ENCODE measurements around the gene ADARB2. TPM values are rescaled to one million over a fixed set of nuclear protein-coding genes. Genes with fewer than 3 reads are reported as not detected.
A peak's percentile ranks its signal among the peaks of the same experiment; 100 is the strongest.

The ADARB2 gene
- polyA plus RNA-seq, 1 of the 3 experiments (the other 2 are of a cell fraction): not detected

DNA sequence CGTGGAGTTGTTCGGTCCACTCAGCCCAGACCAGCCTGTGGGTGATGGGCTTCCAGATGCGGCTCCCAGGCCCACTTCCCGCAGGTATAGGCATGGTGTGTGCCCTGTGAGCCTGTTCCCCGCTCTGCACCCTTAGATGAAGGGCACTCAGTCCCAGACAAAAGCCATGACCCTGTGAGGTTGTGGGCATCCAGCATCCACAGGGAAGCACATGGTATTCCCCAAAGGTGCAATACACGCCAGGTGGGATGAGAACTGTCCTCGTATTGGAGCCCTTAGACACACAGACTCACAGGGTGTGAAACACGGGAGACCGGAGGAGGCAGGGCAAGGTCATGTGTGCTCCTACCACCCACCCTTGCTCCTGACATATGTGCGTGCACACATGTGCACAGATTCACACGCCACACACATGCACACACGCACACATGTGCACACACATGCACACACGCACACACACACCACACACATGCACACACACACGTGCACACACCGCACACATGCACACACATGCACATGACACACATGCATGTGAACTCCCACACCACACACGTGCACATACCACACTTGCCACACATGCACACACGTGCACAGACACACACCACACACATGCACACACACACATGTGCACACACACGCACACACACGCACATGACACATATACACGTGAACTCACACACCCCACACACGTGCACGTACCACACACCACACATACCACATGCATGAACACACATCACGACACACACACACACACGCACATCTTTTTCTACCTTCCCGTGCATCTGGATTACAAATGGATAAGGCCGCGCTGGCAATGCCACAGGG lies 361.8 kb downstream of the ADARB2 start:
- POLR2A ChIA-PET: no interaction called here
- DNase-seq: peak; percentile 11
- Histone ChIP-seq H3K4me3 (ENCODE audit: low read depth in 2 of 2, low read length in 1 of 2) (no peak overlapping the region), H2AFZ (ENCODE audit: low read depth) (no peak overlapping the region), H3K36me3 (replicated peaks in 1 of 2; ENCODE audit: control insufficient read depth in 1 of 2, insufficient read depth in 2 of 2, low read length in 1 of 2) (no peaks in the 10 kb centered on the region), H3K9me2 (no peaks in the 10 kb centered on the region), H3K4me2 (no peak overlapping the region), H3F3A (replicated peaks; ENCODE audit: insufficient read depth) (no peaks in the 10 kb centered on the region), H3K9me3 (no peaks in the 10 kb centered on the region), H4K20me1 (ENCODE audit: insufficient read depth) (no peaks in the 10 kb centered on the region), H3K9ac (no peak overlapping the region), H3K4me1 (ENCODE audit: control insufficient read depth in 1 of 2, insufficient read depth in 2 of 2, low read depth in 1 of 2, low read length in 1 of 2) (peaks cover 0 to 8% of the 10 kb centered on the region in 2 experiments; a peak in 1 of 4 replicates), H3K79me2 (ENCODE audit: insufficient read depth) (no peaks in the 10 kb centered on the region), H3K27ac (ENCODE audit: low read depth in 2 of 2, low read length in 1 of 2) (no peak overlapping the region), H3K27me3 (ENCODE audit: insufficient read depth) (no peaks in the 10 kb centered on the region)
- WGBS (ENCODE audit: low lambda C conversion rate): 57% methylated on average over 27 of the region's 27 CpGs
- CTCF ChIA-PET: no interaction called here
- TF ChIP-seq RXRA (IDR thresholded peaks at IDR 0.05; ENCODE audit: borderline replicate concordance, low read depth): no peak
- TF ChIP-seq, protein P1, sequence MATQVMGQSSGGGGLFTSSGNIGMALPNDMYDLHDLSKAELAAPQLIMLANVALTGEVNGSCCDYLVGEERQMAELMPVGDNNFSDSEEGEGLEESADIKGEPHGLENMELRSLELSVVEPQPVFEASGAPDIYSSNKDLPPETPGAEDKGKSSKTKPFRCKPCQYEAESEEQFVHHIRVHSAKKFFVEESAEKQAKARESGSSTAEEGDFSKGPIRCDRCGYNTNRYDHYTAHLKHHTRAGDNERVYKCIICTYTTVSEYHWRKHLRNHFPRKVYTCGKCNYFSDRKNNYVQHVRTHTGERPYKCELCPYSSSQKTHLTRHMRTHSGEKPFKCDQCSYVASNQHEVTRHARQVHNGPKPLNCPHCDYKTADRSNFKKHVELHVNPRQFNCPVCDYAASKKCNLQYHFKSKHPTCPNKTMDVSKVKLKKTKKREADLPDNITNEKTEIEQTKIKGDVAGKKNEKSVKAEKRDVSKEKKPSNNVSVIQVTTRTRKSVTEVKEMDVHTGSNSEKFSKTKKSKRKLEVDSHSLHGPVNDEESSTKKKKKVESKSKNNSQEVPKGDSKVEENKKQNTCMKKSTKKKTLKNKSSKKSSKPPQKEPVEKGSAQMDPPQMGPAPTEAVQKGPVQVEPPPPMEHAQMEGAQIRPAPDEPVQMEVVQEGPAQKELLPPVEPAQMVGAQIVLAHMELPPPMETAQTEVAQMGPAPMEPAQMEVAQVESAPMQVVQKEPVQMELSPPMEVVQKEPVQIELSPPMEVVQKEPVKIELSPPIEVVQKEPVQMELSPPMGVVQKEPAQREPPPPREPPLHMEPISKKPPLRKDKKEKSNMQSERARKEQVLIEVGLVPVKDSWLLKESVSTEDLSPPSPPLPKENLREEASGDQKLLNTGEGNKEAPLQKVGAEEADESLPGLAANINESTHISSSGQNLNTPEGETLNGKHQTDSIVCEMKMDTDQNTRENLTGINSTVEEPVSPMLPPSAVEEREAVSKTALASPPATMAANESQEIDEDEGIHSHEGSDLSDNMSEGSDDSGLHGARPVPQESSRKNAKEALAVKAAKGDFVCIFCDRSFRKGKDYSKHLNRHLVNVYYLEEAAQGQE (IDR thresholded peaks at IDR 0.05; ENCODE audit: low read depth, low read length): no peak
- TF ChIP-seq, protein P2, sequence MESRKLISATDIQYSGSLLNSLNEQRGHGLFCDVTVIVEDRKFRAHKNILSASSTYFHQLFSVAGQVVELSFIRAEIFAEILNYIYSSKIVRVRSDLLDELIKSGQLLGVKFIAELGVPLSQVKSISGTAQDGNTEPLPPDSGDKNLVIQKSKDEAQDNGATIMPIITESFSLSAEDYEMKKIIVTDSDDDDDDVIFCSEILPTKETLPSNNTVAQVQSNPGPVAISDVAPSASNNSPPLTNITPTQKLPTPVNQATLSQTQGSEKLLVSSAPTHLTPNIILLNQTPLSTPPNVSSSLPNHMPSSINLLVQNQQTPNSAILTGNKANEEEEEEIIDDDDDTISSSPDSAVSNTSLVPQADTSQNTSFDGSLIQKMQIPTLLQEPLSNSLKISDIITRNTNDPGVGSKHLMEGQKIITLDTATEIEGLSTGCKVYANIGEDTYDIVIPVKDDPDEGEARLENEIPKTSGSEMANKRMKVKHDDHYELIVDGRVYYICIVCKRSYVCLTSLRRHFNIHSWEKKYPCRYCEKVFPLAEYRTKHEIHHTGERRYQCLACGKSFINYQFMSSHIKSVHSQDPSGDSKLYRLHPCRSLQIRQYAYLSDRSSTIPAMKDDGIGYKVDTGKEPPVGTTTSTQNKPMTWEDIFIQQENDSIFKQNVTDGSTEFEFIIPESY (IDR thresholded peaks at IDR 0.05; ENCODE audit: borderline replicate concordance, low read depth): no peak

DNA sequence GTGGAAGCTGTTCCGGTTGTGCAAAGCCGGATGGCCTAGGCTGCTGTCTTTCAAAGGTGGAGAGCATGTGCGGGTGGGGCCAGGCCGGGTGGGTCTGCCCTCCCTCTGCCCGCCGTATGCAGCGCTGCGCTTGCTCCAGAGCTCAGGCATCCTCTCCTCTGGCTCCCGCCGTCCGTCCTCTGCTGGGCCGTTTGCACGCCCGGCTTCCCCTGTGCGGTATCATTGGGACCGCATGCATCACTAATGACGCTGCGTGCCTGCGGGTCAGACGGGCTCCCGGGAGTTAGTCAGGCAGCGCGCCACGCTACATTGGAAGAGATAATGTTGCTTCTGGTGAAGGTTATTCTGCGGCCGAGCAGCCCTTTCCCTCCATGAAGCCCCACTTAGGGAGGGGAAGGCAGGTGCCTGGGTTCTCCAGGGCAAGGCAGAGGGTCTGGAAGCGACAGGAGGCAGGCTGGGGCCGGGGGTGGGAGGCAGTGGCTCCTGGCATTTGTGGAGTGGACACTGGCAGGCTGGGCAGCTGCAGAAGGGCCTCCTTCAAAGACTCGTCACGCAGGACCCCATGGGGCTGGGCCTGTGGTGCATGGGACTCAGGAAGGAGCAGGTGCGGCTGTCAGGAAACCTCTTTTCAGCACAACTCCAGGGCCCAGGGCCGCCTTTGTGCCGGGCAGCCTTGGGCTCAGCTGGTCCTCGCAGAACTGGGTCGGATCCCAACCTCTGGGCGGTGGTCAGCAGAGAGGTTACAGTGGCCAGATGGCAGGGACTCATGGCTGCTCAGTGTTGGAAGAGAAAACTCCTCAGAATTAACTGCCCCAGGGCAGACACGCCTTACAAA lies 362.6 kb downstream of the ADARB2 start:
- no peak overlapping the region for H3K4me2 ChIP-seq
- no peak overlapping the region for H3K4me3 ChIP-seq (ENCODE audit: low read depth in 2 of 2, low read length in 1 of 2)
- no peaks in the 10 kb centered on the region for H3F3A ChIP-seq (replicated peaks; ENCODE audit: insufficient read depth)
- H2AFZ ChIP-seq (ENCODE audit: low read depth): no peak overlapping the region
- no peak overlapping the region for H3K9ac ChIP-seq
- H3K27me3 ChIP-seq (ENCODE audit: insufficient read depth): no peaks in the 10 kb centered on the region
- H3K27ac ChIP-seq (ENCODE audit: low read depth in 2 of 2, low read length in 1 of 2): no peak overlapping the region
- no peaks in the 10 kb centered on the region for H3K9me3 ChIP-seq
- no peaks in the 10 kb centered on the region for H4K20me1 ChIP-seq (ENCODE audit: insufficient read depth)
- H3K79me2 ChIP-seq (ENCODE audit: insufficient read depth): no peaks in the 10 kb centered on the region
- WGBS (ENCODE audit: low lambda C conversion rate): 78% methylated on average over 29 of the region's 37 CpGs
- ChIA-PET CTCF (interaction anchor here (0.7 kb wide), 1 partner anchor 15 kb away, joined by 3 read pairs; no protein-coding TSS in a partner anchor), POLR2A (no interaction called here)
- peak; percentile 21 for DNase-seq
- no peaks in the 10 kb centered on the region for H3K9me2 ChIP-seq
- peaks cover 0 to 6% of the 10 kb centered on the region in 2 experiments; a peak in 1 of 4 replicates for H3K4me1 ChIP-seq (ENCODE audit: control insufficient read depth in 1 of 2, insufficient read depth in 2 of 2, low read depth in 1 of 2, low read length in 1 of 2)
- no peaks in the 10 kb centered on the region for H3K36me3 ChIP-seq (replicated peaks in 1 of 2; ENCODE audit: control insufficient read depth in 1 of 2, insufficient read depth in 2 of 2, low read length in 1 of 2)
- TF ChIP-seq, protein P3, sequence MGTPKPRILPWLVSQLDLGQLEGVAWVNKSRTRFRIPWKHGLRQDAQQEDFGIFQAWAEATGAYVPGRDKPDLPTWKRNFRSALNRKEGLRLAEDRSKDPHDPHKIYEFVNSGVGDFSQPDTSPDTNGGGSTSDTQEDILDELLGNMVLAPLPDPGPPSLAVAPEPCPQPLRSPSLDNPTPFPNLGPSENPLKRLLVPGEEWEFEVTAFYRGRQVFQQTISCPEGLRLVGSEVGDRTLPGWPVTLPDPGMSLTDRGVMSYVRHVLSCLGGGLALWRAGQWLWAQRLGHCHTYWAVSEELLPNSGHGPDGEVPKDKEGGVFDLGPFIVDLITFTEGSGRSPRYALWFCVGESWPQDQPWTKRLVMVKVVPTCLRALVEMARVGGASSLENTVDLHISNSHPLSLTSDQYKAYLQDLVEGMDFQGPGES (IDR thresholded peaks at IDR 0.05; ENCODE audit: low read depth, low read length): no peak
- TF ChIP-seq JUND (IDR thresholded peaks at IDR 0.05) (no peak), SIN3A (IDR thresholded peaks at IDR 0.05; ENCODE audit: borderline replicate concordance, low read depth, low read length) (no peak), SMC3 (IDR thresholded peaks at IDR 0.05; ENCODE audit: low read depth, low read length) (no peak), RCOR1 (IDR thresholded peaks at IDR 0.05; ENCODE audit: low read length) (no peak), YY1 (IDR thresholded peaks at IDR 0.05; ENCODE audit: low read depth) (no peak), FOSL2 (IDR thresholded peaks at IDR 0.05; ENCODE audit: borderline replicate concordance, low read depth) (no peak), RFX5 (IDR thresholded peaks at IDR 0.05; ENCODE audit: low read length) (no peak), RXRA (IDR thresholded peaks at IDR 0.05; ENCODE audit: borderline replicate concordance, low read depth) (no peak), TCF12 (IDR thresholded peaks at IDR 0.05) (no peak), NRF1 (IDR thresholded peaks at IDR 0.05; ENCODE audit: low read depth, low read length) (no peak), CHD2 (IDR thresholded peaks at IDR 0.05; ENCODE audit: low read length, partially characterized antibody) (no peak), FOXJ3 (CRISPR knock-in tag; IDR thresholded peaks at IDR 0.05) (no peak)
- TF ChIP-seq, protein P4, sequence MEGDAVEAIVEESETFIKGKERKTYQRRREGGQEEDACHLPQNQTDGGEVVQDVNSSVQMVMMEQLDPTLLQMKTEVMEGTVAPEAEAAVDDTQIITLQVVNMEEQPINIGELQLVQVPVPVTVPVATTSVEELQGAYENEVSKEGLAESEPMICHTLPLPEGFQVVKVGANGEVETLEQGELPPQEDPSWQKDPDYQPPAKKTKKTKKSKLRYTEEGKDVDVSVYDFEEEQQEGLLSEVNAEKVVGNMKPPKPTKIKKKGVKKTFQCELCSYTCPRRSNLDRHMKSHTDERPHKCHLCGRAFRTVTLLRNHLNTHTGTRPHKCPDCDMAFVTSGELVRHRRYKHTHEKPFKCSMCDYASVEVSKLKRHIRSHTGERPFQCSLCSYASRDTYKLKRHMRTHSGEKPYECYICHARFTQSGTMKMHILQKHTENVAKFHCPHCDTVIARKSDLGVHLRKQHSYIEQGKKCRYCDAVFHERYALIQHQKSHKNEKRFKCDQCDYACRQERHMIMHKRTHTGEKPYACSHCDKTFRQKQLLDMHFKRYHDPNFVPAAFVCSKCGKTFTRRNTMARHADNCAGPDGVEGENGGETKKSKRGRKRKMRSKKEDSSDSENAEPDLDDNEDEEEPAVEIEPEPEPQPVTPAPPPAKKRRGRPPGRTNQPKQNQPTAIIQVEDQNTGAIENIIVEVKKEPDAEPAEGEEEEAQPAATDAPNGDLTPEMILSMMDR (IDR thresholded peaks at IDR 0.05): no peak
